Lower leg skin (tissue), 4 donors: Measurements from ENCODE around the gene HIRA. TPM values are rescaled to one million over a fixed set of nuclear protein-coding genes. Genes with fewer than 3 reads are reported as not detected.

Experiments used
- DNase-seq, 2 donors: peaks; one replicate each; pipeline ENCODE4 v3.0.0-alpha.2; 2019; ENCODE audit warnings: low spot score in 2 of 2
- H3K4me3 ChIP-seq: fragments of 200-600 bp; sonication (generic); 2 replicates; pipeline ENCODE4 v1.5.1; 2017; ENCODE audit warnings: mild to moderate bottlenecking, low read depth; ENCODE audit not compliant: poor library complexity, severe bottlenecking
- POLR2A ChIP-seq, 2 donors: fragments of 450-650 bp; IDR thresholded peaks; one replicate each; pipeline ENCODE4 v1.6.1; 2016 to 2017; ENCODE audit warnings: antibody characterized with exemption in 2 of 2, mild to moderate bottlenecking in 1 of 2, moderate library complexity in 1 of 2
- WGBS, 2 donors: methylation state at CpG; one replicate each; pipeline ENCODE4 v1.1.5; 2018; 5-methylcytosine and 5-hydroxymethylcytosine counted together
- intact Hi-C: fragments of 100-400 bp; cut with DNase I; formaldehyde crosslinking; loops from one replicate; pipeline ENCODE4 v1.15.0; 2023; ENCODE audit warnings: low total_unique reads
- total RNA-seq, 4 donors: library from RNA; depleted of rRNA; stranded (reverse); fragments of >200 nt; gene quantifications; one replicate each; pipeline ENCODE4 v1.1.0, GENCODE V29; 2016
- TF ChIP-seq, protein P1 (sequence below), 3 donors: fragments of 450-650 bp; IDR thresholded peaks; one replicate each; pipeline ENCODE4 v1.5.1; 2016; ENCODE audit warnings: antibody characterized with exemption in 3 of 3, mild to moderate bottlenecking in 3 of 3, moderate library complexity in 2 of 3

The HIRA gene, protein sequence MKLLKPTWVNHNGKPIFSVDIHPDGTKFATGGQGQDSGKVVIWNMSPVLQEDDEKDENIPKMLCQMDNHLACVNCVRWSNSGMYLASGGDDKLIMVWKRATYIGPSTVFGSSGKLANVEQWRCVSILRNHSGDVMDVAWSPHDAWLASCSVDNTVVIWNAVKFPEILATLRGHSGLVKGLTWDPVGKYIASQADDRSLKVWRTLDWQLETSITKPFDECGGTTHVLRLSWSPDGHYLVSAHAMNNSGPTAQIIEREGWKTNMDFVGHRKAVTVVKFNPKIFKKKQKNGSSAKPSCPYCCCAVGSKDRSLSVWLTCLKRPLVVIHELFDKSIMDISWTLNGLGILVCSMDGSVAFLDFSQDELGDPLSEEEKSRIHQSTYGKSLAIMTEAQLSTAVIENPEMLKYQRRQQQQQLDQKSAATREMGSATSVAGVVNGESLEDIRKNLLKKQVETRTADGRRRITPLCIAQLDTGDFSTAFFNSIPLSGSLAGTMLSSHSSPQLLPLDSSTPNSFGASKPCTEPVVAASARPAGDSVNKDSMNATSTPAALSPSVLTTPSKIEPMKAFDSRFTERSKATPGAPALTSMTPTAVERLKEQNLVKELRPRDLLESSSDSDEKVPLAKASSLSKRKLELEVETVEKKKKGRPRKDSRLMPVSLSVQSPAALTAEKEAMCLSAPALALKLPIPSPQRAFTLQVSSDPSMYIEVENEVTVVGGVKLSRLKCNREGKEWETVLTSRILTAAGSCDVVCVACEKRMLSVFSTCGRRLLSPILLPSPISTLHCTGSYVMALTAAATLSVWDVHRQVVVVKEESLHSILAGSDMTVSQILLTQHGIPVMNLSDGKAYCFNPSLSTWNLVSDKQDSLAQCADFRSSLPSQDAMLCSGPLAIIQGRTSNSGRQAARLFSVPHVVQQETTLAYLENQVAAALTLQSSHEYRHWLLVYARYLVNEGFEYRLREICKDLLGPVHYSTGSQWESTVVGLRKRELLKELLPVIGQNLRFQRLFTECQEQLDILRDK
- total RNA-seq, result 10 to 100 TPM; 11.5 to 21.1 (median 18.2) TPM

DNA sequence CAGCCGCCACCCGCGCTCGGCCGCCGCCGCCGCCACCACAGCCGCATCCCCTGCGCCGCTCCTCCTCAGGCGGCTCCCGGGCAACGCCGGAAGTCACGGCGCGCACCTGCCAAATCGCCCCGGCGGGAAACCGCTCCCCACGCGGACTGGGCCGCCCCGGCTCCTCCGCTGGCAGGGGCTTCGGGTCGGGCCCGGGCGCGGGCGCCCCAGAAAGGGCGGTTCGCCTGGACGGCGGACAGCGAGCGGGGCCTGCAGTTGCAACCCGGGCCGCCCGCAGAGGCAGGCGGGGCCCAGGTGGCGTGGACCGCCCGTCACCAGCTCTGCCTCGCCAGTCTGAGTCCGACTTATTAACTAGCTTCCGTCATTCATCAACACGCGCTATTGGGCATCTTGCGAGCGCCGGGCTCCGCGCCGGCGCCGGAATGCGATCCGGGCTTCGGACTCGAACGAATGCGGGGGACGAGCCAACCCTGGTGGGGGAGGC, at the start of gene HIRA:
Gene HIRA, minus strand, starts transcription at position 85 of the 484 bp plus-strand sequence. CDS start 257 bp downstream, outside the sequence.
- TF ChIP-seq, protein P1, sequence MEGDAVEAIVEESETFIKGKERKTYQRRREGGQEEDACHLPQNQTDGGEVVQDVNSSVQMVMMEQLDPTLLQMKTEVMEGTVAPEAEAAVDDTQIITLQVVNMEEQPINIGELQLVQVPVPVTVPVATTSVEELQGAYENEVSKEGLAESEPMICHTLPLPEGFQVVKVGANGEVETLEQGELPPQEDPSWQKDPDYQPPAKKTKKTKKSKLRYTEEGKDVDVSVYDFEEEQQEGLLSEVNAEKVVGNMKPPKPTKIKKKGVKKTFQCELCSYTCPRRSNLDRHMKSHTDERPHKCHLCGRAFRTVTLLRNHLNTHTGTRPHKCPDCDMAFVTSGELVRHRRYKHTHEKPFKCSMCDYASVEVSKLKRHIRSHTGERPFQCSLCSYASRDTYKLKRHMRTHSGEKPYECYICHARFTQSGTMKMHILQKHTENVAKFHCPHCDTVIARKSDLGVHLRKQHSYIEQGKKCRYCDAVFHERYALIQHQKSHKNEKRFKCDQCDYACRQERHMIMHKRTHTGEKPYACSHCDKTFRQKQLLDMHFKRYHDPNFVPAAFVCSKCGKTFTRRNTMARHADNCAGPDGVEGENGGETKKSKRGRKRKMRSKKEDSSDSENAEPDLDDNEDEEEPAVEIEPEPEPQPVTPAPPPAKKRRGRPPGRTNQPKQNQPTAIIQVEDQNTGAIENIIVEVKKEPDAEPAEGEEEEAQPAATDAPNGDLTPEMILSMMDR (IDR thresholded peaks at IDR 0.05), result no peak
- TF ChIP-seq POLR2A (IDR thresholded peaks at IDR 0.05), result no peak
- H3K4me3 ChIP-seq, result peak within 1 kb of the TSS; percentile 92
- peak; percentile 57 to 96 for DNase-seq
- WGBS, 2 donors, result 0% methylated on average over 4 to 12 of the region's 66 CpGs
- intact Hi-C loops, result no loop called here

DNA sequence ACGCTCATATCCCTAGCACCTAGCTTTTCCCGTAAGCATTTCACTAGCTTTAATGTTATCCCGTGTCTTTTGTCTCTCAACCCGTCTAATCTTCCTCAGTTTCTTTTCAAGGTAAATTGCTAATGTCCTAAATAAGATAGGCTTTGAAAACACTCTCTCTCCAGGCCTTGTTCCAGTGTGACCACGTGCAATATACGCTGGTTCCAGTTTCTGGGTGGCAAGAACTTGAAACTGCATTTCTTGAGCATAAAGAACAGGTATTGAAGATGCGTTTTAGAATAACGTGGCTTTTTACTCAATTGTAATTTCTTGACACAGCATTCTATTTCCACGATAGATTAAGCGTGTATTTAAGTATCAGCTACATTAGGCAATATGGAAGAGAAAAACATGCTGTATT, 49.3 kb upstream of the HIRA start:
- intact Hi-C loops, result no loop called here
- no peak for DNase-seq
- TF ChIP-seq POLR2A (IDR thresholded peaks at IDR 0.05), result no peak
- TF ChIP-seq, protein P1 (IDR thresholded peaks at IDR 0.05), result no peak
- 57 to 58% methylated on average over 10 of the region's 10 CpGs for WGBS, 2 donors
- H3K4me3 ChIP-seq, result no peak overlapping the region

DNA sequence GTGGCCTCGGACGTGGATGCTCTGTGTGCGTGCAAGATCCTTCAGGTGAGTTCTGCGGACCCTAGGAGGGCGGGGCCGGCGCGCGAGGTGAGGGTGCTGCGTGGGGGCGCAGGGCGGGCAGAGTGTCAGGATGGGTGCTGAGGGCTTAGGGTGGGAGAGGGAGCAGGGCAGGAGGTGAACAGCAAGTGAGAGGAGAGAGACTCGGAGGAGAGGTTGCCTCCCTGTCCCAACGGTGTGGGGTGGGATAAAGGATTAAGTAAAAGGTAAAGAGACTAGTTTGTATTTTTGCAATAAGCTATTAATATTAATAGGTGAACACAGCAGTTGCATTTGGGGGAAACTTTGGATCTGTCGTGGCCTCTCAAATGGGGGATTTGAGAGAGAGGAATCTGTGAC, 48.6 kb upstream of the HIRA start:
- 0 to 3% methylated on average over 15 of the region's 15 CpGs for WGBS, 2 donors
- peak overlapping the region; percentile 43 for H3K4me3 ChIP-seq
- DNase-seq, result no peak
- intact Hi-C loops, result no loop called here
- TF ChIP-seq, protein P1 (IDR thresholded peaks at IDR 0.05), result no peak
- TF ChIP-seq POLR2A (IDR thresholded peaks at IDR 0.05), result no peak

DNA sequence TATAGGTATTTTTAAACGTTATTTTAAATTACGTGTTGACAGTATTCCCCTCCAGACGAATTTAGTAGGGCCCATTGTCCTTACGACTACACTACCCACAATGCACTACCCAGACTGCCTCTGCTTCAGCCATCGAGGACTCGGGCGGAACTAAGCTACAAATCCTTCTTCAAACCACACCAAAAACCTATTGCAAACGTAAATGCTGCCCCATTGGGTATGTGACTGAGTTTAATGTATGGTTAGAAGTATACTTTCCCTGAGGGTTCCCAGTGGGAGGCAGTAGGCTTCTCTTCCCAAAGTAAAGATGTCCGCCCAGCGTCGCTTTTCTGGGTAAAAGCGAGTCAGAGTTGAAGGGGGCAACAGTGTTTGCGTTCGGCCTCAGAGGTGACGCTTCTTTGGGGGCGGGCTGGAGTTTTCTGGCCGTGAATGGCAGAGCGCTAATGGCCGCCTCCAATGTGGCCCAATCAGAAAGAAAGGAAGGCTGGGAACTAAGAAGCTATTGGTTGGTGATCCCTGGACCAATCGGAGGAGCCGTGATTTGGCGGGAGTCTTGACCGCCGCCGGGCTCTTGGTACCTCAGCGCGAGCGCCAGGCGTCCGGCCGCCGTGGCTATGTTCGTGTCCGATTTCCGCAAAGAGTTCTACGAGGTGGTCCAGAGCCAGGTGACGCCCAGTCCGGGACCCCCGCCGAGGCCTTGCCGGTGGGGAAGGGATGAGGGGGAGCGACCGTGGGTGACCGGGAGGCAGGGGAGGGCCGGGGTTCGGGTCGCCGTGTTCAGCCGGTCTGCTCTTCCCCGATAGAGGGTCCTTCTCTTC, 48.0 kb upstream of the HIRA start, which contains the start of gene CDC45:
Gene CDC45, plus strand, starts transcription at position 566 of the 818 bp plus-strand sequence. Its CDS starts 49 bp downstream, at position 615.
- peak within 1 kb of the TSS; percentile 91 for H3K4me3 ChIP-seq
- WGBS, 2 donors, result 0 to 1% methylated on average over 35 to 50 of the region's 50 CpGs
- TF ChIP-seq, protein P1 (IDR thresholded peaks at IDR 0.05), result no peak
- TF ChIP-seq POLR2A (IDR thresholded peaks at IDR 0.05), result no peak
- DNase-seq, result peak; percentile 98 to 99
- intact Hi-C loops, result no loop called here

DNA sequence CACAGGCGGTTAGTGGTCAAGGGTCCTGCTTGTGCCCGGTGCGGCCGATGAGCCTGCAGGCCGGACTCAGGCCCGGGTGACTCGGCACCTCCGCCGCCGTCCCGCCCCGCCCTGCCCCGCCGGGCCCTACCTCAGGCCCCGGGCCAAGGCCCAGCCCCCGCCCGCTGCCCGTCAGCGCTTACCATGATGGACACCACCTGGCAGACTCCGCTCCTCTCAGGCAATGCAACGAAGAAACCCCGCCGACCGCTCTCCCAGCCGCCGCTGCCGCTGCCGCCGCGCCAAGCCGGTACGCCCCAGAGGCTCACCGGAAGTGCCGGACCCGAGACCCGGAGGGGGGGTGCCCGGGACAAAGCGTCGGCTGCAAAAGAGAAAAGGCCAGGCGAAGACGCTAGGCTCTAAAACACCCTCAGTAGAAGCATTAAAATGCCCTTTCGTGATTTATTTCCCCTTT, 47.4 kb upstream of the HIRA start, which contains the start of gene UFD1:
Gene UFD1, minus strand, starts transcription at position 293 of the 454 bp plus-strand sequence. Its CDS starts 108 bp downstream, at position 185.
- H3K4me3 ChIP-seq, result peak within 1 kb of the TSS; percentile 91
- intact Hi-C loops, result no loop called here
- 1% methylated on average over 22 to 23 of the region's 42 CpGs for WGBS, 2 donors
- DNase-seq, result peak; percentile 70 to 95
- TF ChIP-seq POLR2A (IDR thresholded peaks at IDR 0.05), result no peak
